GM12865 (cell line): Measurements from ENCODE around the gene DENND6B.

Experiments used
- DNase-seq: peaks from one replicate; pipeline ENCODE4 v3.0.0; 2010; ENCODE audit warnings: low read depth
- H3K4me3 ChIP-seq: 2 replicates; pipeline ENCODE4 v1.5.1; 2011; ENCODE audit warnings: mild to moderate bottlenecking, low read depth, low read length, control low read depth
- TF ChIP-seq, protein P1 (sequence below): IDR thresholded peaks from 2 replicates; pipeline ENCODE4 v1.5.1; 2011; ENCODE audit warnings: low read length, control low read depth, low read depth, inconsistent platforms; ENCODE audit not compliant: insufficient read depth; ENCODE audit errors: missing control alignments

The DENND6B gene

GRCh38 chr22:50278956-50279619 is 47.7 kb downstream of the DENND6B start:
- no peak overlapping the region for H3K4me3 ChIP-seq
- TF ChIP-seq, protein P1, sequence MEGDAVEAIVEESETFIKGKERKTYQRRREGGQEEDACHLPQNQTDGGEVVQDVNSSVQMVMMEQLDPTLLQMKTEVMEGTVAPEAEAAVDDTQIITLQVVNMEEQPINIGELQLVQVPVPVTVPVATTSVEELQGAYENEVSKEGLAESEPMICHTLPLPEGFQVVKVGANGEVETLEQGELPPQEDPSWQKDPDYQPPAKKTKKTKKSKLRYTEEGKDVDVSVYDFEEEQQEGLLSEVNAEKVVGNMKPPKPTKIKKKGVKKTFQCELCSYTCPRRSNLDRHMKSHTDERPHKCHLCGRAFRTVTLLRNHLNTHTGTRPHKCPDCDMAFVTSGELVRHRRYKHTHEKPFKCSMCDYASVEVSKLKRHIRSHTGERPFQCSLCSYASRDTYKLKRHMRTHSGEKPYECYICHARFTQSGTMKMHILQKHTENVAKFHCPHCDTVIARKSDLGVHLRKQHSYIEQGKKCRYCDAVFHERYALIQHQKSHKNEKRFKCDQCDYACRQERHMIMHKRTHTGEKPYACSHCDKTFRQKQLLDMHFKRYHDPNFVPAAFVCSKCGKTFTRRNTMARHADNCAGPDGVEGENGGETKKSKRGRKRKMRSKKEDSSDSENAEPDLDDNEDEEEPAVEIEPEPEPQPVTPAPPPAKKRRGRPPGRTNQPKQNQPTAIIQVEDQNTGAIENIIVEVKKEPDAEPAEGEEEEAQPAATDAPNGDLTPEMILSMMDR, result no peak
- DNase-seq, result no peak

DNA sequence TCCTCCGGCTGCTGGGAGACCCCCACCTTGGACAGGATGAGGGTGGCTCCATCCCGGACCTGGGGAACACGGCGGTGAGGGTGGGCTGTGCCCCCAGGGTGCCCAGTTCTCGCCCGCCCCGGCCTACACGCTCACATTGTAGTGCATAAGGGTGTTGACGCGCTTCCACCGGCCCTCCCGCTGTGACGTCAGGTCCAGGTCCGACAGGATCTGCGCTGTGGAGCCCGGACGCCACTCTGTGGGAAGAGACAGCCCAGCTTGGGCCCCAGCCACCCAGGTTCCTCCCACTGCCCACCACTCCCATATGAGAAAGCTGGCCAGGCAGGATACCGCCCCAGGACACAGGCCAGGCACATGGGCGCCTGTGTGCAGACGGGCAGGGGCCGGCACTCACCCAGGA is 48.4 kb downstream of the DENND6B start:
- TF ChIP-seq, protein P1, result no peak
- H3K4me3 ChIP-seq, result no peak overlapping the region
- no peak for DNase-seq

- TF ChIP-seq, protein P1, result no peak
- no peak for DNase-seq
- no peak overlapping the region for H3K4me3 ChIP-seq
Observed at GRCh38 chr22:50277761-50278160, 49.1 kb downstream of the DENND6B start.

DNA sequence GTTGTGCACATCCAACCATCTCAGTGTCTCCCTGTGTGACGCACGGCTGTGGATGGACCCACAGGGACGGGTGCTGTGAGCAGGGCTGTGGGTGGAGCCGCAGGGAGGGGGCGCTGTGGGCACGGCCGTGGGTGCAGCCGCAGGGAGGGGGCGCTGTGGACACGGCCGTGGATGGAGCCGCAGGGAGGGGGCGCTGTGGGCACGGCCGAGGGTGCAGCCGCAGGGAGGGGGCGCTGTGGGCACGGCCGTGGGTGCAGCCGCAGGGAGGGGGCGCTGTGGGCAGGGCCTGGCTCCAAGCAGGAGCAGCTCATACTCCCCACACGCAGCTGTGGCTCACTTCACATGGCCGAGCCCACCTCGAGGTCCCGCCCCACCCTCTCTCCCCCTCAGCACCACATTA is 50.7 kb downstream of the DENND6B start:
- H3K4me3 ChIP-seq, result no peak overlapping the region
- DNase-seq, result peak; percentile 96
- TF ChIP-seq, protein P1, result peak; percentile 95

GRCh38 chr22:50275181-50276055 is 51.4 kb downstream of the DENND6B start:
- DNase-seq, result no peak
- TF ChIP-seq, protein P1, result no peak
- H3K4me3 ChIP-seq, result no peak overlapping the region

GRCh38 chr22:50274771-50275170 is 52.0 kb downstream of the DENND6B start:
- no peak for DNase-seq
- no peak overlapping the region for H3K4me3 ChIP-seq
- TF ChIP-seq, protein P1, result no peak
